IgD-negative memory B cell (primary cell): ENCODE data around the gene PATL1. TPM values are rescaled to one million over a fixed set of nuclear protein-coding genes. Genes with fewer than 3 reads are reported as not detected.

ENCODE experiments used
- H3K27ac Mint-ChIP-seq, 3 donors: one replicate each; pipeline ENCODE4 v1.8.0; 2020 to 2022; ENCODE audit warnings: mild to moderate bottlenecking in 3 of 3, mixed read lengths in 3 of 3, moderate library complexity in 1 of 3
- H3K27me3 Mint-ChIP-seq: one replicate; pipeline ENCODE4 v1.8.0; 2021; ENCODE audit warnings: mixed read lengths
- H3K36me3 Mint-ChIP-seq: one replicate; pipeline ENCODE4 v1.8.0; 2020; ENCODE audit warnings: mild to moderate bottlenecking, mixed read lengths
- H3K4me1 Mint-ChIP-seq, 3 donors: one replicate each; pipeline ENCODE4 v1.8.0; 2020 to 2022; ENCODE audit warnings: mixed read lengths in 3 of 3, mild to moderate bottlenecking in 1 of 3
- H3K4me3 Mint-ChIP-seq, 4 donors: one replicate each; pipeline ENCODE4 v1.8.0; 2020 to 2022; ENCODE audit warnings: mild to moderate bottlenecking in 4 of 4, mixed read lengths in 4 of 4, moderate library complexity in 3 of 4
- H3K9me3 Mint-ChIP-seq, 3 donors: one replicate each; pipeline ENCODE4 v1.8.0; 2020 to 2021; ENCODE audit warnings: mixed read lengths in 3 of 3, mild to moderate bottlenecking in 1 of 3
- polyA plus RNA-seq: library from polyadenylated mRNA; unstranded; fragments of 300-500 nt; fragmentation: Illumina TruSeq; gene quantifications from one replicate; pipeline ENCODE4 v1.2.3, GENCODE V29; 2021

Gene PATL1
- polyA plus RNA-seq, 1 donor from 2014 or later: 6.0 TPM

- H3K27me3 Mint-ChIP-seq: peaks cover 7% of the 10 kb centered on the region
Observed at GRCh38 chr11:59680287-59681154, 11.7 kb upstream of the PATL1 start.

DNA sequence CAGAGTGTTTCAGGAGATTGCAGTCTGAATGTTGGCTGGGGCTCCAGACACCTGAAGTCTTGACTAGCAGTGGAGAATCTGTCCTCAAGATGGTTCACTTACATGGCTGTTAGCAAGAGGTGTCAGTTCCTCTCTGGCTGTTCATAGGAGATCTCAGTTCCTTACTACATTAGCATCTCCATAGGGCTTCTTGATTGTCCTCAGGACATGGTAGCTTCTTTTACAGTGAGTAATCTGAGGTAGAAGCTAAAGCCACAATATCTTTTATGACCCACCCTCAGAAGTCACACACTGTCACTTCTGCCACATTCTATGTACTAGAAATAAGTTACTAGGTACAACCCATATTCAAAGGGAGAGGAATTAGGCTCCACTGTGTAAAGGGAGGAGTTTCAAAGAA lies 10.5 kb upstream of the PATL1 start:
- Mint-ChIP-seq H3K36me3 (no peaks in the 10 kb centered on the region), H3K27ac (no peak overlapping the region), H3K9me3 (no peaks in the 10 kb centered on the region), H3K27me3 (peaks cover 1% of the 10 kb centered on the region), H3K4me3 (no peak overlapping the region), H3K4me1 (no peaks in the 10 kb centered on the region)

More at GRCh38 chr11:59680287-59681154, 11.7 kb upstream of the PATL1 start:
- Mint-ChIP-seq H3K27ac (no peak overlapping the region), H3K36me3 (no peaks in the 10 kb centered on the region), H3K9me3 (no peaks in the 10 kb centered on the region), H3K4me1 (no peaks in the 10 kb centered on the region), H3K4me3 (no peak overlapping the region)

- no peak overlapping the region for H3K27ac Mint-ChIP-seq
- no peaks in the 10 kb centered on the region for H3K9me3 Mint-ChIP-seq
- H3K27me3 Mint-ChIP-seq: no peaks in the 10 kb centered on the region
- H3K4me1 Mint-ChIP-seq: no peaks in the 10 kb centered on the region
- H3K4me3 Mint-ChIP-seq: no peak overlapping the region
- H3K36me3 Mint-ChIP-seq: no peaks in the 10 kb centered on the region
Observed at GRCh38 chr11:59678813-59679165, 10.0 kb upstream of the PATL1 start.

- no peaks in the 10 kb centered on the region for H3K4me1 Mint-ChIP-seq
- H3K27ac Mint-ChIP-seq: no peak overlapping the region
- no peaks in the 10 kb centered on the region for H3K27me3 Mint-ChIP-seq
- H3K9me3 Mint-ChIP-seq: no peaks in the 10 kb centered on the region
- H3K4me3 Mint-ChIP-seq: no peak overlapping the region
- no peaks in the 10 kb centered on the region for H3K36me3 Mint-ChIP-seq
Observed at GRCh38 chr11:59678118-59678812, 9.4 kb upstream of the PATL1 start.

- Mint-ChIP-seq H3K36me3 (no peaks in the 10 kb centered on the region), H3K9me3 (no peaks in the 10 kb centered on the region), H3K27ac (no peak overlapping the region), H3K27me3 (no peaks in the 10 kb centered on the region), H3K4me1 (no peaks in the 10 kb centered on the region), H3K4me3 (no peak overlapping the region)
Observed at GRCh38 chr11:59676205-59676604, 7.4 kb upstream of the PATL1 start.

- Mint-ChIP-seq H3K9me3 (no peaks in the 10 kb centered on the region), H3K27me3 (no peaks in the 10 kb centered on the region)
Observed at GRCh38 chr11:59674291-59674690, 5.5 kb upstream of the PATL1 start.

GRCh38 chr11:59673291-59673690 lies 4.5 kb upstream of the PATL1 start:
- Mint-ChIP-seq H3K4me3 (no peak overlapping the region), H3K27ac (no peak overlapping the region), H3K27me3 (no peaks in the 10 kb centered on the region), H3K36me3 (no peaks in the 10 kb centered on the region), H3K9me3 (no peaks in the 10 kb centered on the region), H3K4me1 (peaks cover 6 to 12% (median 7%) of the 10 kb centered on the region in 3 donors)

More at GRCh38 chr11:59674291-59674690, 5.5 kb upstream of the PATL1 start:
- Mint-ChIP-seq H3K36me3 (no peaks in the 10 kb centered on the region), H3K4me3 (no peak overlapping the region), H3K27ac (no peak overlapping the region), H3K4me1 (peaks cover 4 to 7% (median 7%) of the 10 kb centered on the region in 3 donors)

DNA sequence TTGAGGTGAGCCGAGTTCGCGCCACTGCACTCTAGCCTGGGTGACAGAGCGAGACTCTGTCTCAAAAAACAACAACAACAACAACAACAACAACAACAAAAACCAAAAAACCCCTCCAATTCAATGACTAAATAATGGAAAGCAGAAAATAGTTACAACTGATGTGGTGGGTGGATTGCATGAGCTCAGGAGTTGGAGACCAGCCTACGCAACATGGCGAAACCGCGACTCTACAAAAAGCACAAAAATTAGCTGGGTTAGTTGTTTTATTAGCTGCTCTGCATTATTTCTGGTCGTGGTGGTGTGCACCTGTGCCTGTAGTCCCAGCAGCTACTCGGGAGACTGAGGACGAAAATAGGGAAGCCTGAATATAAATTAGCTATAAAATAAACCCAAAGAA lies 2.6 kb upstream of the PATL1 start:
- Mint-ChIP-seq H3K27me3 (no peaks in the 10 kb centered on the region), H3K27ac (peak overlapping the region in 1 of 3 donors; percentile 61), H3K36me3 (no peaks in the 10 kb centered on the region), H3K4me3 (peak overlapping the region in 3 of 4 donors; percentile 33 to 56 (median 34)), H3K4me1 (peaks cover 18 to 25% (median 23%) of the 10 kb centered on the region in 3 donors), H3K9me3 (no peaks in the 10 kb centered on the region)

DNA sequence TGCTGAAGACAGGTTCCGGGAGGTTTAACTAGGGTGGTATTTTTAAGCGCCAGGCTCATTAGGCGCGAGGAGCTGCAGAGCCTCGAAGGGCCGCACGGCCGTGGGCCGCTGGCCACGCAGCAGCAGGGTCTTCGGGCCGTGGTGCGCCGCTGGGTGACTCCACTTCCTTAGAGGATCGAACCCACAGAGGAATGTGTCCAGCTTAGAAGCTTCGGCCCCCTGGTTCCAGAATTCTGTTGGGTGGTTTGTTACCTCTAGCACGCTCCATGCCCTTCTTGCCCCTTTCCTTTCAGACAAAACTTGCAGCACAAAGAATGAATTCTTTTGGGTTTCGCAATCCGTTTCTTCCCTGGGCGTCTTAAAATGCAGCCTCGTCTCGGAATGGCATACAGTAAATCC lies 773 bp upstream of the PATL1 start:
- Mint-ChIP-seq H3K36me3 (peaks cover 3% of the 10 kb centered on the region), H3K4me1 (peaks cover 22 to 31% (median 25%) of the 10 kb centered on the region in 3 donors), H3K9me3 (no peaks in the 10 kb centered on the region), H3K27me3 (no peaks in the 10 kb centered on the region), H3K27ac (peak overlapping the region; percentile 99 to 100 (median 99)), H3K4me3 (peak overlapping the region; percentile 97 to 100 (median 97))

GRCh38 chr11:59668188-59668949 lies 468 bp downstream of the PATL1 start:
- H3K4me3 Mint-ChIP-seq: peak overlapping the region; percentile 95 to 97 (median 97)
- peaks cover 3% of the 10 kb centered on the region for H3K36me3 Mint-ChIP-seq
- peak overlapping the region; percentile 89 to 99 (median 99) for H3K27ac Mint-ChIP-seq
- no peaks in the 10 kb centered on the region for H3K9me3 Mint-ChIP-seq
- H3K4me1 Mint-ChIP-seq: peaks cover 22 to 31% (median 25%) of the 10 kb centered on the region in 3 donors
- no peaks in the 10 kb centered on the region for H3K27me3 Mint-ChIP-seq

- H3K4me3 Mint-ChIP-seq: peak overlapping the region; percentile 95 to 97 (median 97)
- peaks cover 3% of the 10 kb centered on the region for H3K36me3 Mint-ChIP-seq
- H3K27me3 Mint-ChIP-seq: no peaks in the 10 kb centered on the region
- H3K27ac Mint-ChIP-seq: peak overlapping the region in 2 of 3 donors; percentile 80 to 99
- no peaks in the 10 kb centered on the region for H3K9me3 Mint-ChIP-seq
- H3K4me1 Mint-ChIP-seq: peaks cover 22 to 35% (median 25%) of the 10 kb centered on the region in 3 donors
Observed at GRCh38 chr11:59667812-59668187, 1.0 kb downstream of the PATL1 start.

DNA sequence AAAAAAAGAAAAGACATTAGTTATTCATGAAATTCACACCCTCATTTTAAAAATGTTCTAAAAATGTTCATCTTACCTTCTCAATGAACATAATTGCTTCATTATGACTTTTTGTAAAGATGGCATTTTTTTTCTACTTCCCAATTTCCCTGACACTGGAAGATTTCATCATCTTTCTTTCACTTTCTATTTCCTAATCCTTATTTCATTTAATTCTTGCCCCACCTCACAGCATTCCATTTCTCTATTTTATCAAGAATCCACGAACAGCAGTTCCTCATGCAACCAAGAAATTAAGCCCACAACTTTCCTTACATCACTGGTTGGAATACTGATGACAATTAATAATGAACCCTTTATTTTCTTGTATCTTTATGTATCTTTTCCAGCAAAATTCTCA lies 1.9 kb downstream of the PATL1 start:
- peaks cover 3% of the 10 kb centered on the region for H3K36me3 Mint-ChIP-seq
- H3K4me1 Mint-ChIP-seq: peaks cover 22 to 35% (median 25%) of the 10 kb centered on the region in 3 donors
- peak overlapping the region in 3 of 4 donors; percentile 9 to 97 (median 65) for H3K4me3 Mint-ChIP-seq
- no peaks in the 10 kb centered on the region for H3K9me3 Mint-ChIP-seq
- peak overlapping the region in 2 of 3 donors; percentile 1 to 23 for H3K27ac Mint-ChIP-seq
- no peaks in the 10 kb centered on the region for H3K27me3 Mint-ChIP-seq

DNA sequence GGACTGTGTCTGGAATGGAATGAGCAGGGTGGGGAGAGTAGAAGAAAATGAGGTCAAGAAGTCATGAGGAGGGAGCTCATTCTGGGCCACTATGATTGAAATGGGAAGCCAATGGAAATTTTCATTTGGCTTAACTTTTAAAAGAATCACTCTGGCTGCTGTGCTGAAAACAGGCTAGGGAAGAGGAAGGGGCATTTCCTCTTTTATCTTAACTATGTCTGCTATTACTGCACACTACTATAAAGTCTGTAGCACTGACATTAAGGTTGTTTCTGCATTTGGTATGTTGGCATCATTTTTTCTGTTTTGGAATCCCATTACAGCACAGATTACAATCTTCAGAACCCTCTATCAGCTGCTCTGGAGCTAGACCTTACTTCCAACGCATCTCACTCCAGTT lies 8.2 kb downstream of the PATL1 start:
- Mint-ChIP-seq H3K27ac (peak overlapping the region; percentile 8 to 88 (median 30)), H3K4me3 (peak overlapping the region in 3 of 4 donors; percentile 3 to 74 (median 7)), H3K27me3 (no peaks in the 10 kb centered on the region), H3K36me3 (peaks cover 5% of the 10 kb centered on the region), H3K4me1 (peaks cover 16 to 26% (median 17%) of the 10 kb centered on the region in 3 donors), H3K9me3 (no peaks in the 10 kb centered on the region)

GRCh38 chr11:59659981-59660380 lies 8.9 kb downstream of the PATL1 start:
- Mint-ChIP-seq H3K27me3 (no peaks in the 10 kb centered on the region), H3K36me3 (peaks cover 6% of the 10 kb centered on the region), H3K27ac (peak overlapping the region; percentile 8 to 88 (median 30)), H3K4me1 (peaks cover 13 to 23% (median 16%) of the 10 kb centered on the region in 3 donors), H3K4me3 (peak overlapping the region in 3 of 4 donors; percentile 1 to 74 (median 3)), H3K9me3 (no peaks in the 10 kb centered on the region)

DNA sequence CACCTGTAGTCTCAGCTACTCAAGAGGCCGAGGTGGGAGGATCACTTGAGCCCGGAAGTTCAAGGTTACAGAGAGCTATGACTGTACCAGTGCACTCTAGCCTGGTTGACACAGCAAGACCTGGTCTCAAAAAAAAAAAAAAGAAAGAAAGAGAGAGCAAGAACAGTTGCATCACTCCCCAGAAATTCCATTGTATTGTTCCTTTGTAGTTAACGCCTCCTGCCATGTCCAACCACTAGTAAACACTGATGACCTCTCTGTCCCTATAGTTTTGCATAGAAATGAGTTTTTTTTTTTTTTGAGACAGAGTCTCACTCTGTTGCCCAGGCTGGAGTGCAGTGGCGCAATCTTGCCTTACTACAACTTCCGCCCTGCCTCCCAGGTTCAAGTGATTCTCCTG lies 10.8 kb downstream of the PATL1 start:
- Mint-ChIP-seq H3K4me3 (no peak overlapping the region), H3K27me3 (no peaks in the 10 kb centered on the region), H3K9me3 (no peaks in the 10 kb centered on the region), H3K36me3 (peaks cover 6% of the 10 kb centered on the region), H3K4me1 (peaks cover 13 to 17% (median 14%) of the 10 kb centered on the region in 3 donors), H3K27ac (no peak overlapping the region)
